ENCODE results near the gene RNF166.

The RNF166 gene

GRCh38 chr16:88736088-88736487, 29.9 kb upstream of the RNF166 start:
- no peak for TF ChIP-seq EZH2 (optimal IDR thresholded peaks at IDR 0.05; ENCODE audit: low read depth, low read length)
- TF ChIP-seq EZH2phosphoT487 (IDR thresholded peaks at IDR 0.05; ENCODE audit: low read length): no peak
- no peak for TF ChIP-seq CTCF (IDR thresholded peaks at IDR 0.05; ENCODE audit: low read length)
- no peak overlapping the region for H3K9ac ChIP-seq (ENCODE audit: low read length)

GRCh38 chr16:88735616-88736015, 29.4 kb upstream of the RNF166 start:
- no peak overlapping the region for H3K9ac ChIP-seq (ENCODE audit: low read length)
- no peak overlapping the region for H3K27ac ChIP-seq (ENCODE audit: low read length)
- H3K4me2 ChIP-seq (ENCODE audit: low read depth, low read length): no peak overlapping the region
- no peak overlapping the region for H2AFZ ChIP-seq (ENCODE audit: low read length)
- H3K4me1 ChIP-seq (ENCODE audit: low read length): no peaks in the 10 kb centered on the region
- no peaks in the 10 kb centered on the region for H3K27me3 ChIP-seq (replicated peaks; ENCODE audit: insufficient read depth, low read length)
- DNase-seq: no peak
- H3K79me2 ChIP-seq (ENCODE audit: low read length): peaks cover 6% of the 10 kb centered on the region
- no peaks in the 10 kb centered on the region for H4K20me1 ChIP-seq (ENCODE audit: insufficient read depth, low read length)
- H3K9me2 ChIP-seq (replicated peaks; ENCODE audit: insufficient read depth, low read length): no peaks in the 10 kb centered on the region
- H3F3A ChIP-seq (ENCODE audit: insufficient read depth, low read length): no peaks in the 10 kb centered on the region
- TF ChIP-seq EZH2phosphoT487 (IDR thresholded peaks at IDR 0.05; ENCODE audit: low read length) (no peak), CTCF (IDR thresholded peaks at IDR 0.05; ENCODE audit: low read length) (no peak), EZH2 (optimal IDR thresholded peaks at IDR 0.05; ENCODE audit: low read depth, low read length) (no peak)
- no peaks in the 10 kb centered on the region for H3K36me3 ChIP-seq (replicated peaks; ENCODE audit: insufficient read depth, low read length)
- H3K4me3 ChIP-seq (ENCODE audit: low read length): no peak overlapping the region
- H3K9me3 ChIP-seq (replicated peaks; ENCODE audit: insufficient read depth, low read length): no peaks in the 10 kb centered on the region

More at GRCh38 chr16:88736088-88736487, 29.9 kb upstream of the RNF166 start:
- H3K4me1 ChIP-seq (ENCODE audit: low read length): no peaks in the 10 kb centered on the region
- no peaks in the 10 kb centered on the region for H3K9me3 ChIP-seq (replicated peaks; ENCODE audit: insufficient read depth, low read length)
- no peak overlapping the region for H3K27ac ChIP-seq (ENCODE audit: low read length)
- H3K4me2 ChIP-seq (ENCODE audit: low read depth, low read length): no peak overlapping the region
- DNase-seq: no peak
- no peaks in the 10 kb centered on the region for H4K20me1 ChIP-seq (ENCODE audit: insufficient read depth, low read length)
- H3K79me2 ChIP-seq (ENCODE audit: low read length): peaks cover 4% of the 10 kb centered on the region
- no peak overlapping the region for H3K4me3 ChIP-seq (ENCODE audit: low read length)
- H2AFZ ChIP-seq (ENCODE audit: low read length): no peak overlapping the region
- H3K9me2 ChIP-seq (replicated peaks; ENCODE audit: insufficient read depth, low read length): no peaks in the 10 kb centered on the region
- H3K27me3 ChIP-seq (replicated peaks; ENCODE audit: insufficient read depth, low read length): no peaks in the 10 kb centered on the region
- no peaks in the 10 kb centered on the region for H3F3A ChIP-seq (ENCODE audit: insufficient read depth, low read length)
- H3K36me3 ChIP-seq (replicated peaks; ENCODE audit: insufficient read depth, low read length): no peaks in the 10 kb centered on the region

- H4K20me1 ChIP-seq (ENCODE audit: insufficient read depth, low read length): no peaks in the 10 kb centered on the region
- H3K27me3 ChIP-seq (replicated peaks; ENCODE audit: insufficient read depth, low read length): no peaks in the 10 kb centered on the region
- DNase-seq: no peak
- H3K9me3 ChIP-seq (replicated peaks; ENCODE audit: insufficient read depth, low read length): no peaks in the 10 kb centered on the region
- H3K36me3 ChIP-seq (replicated peaks; ENCODE audit: insufficient read depth, low read length): no peaks in the 10 kb centered on the region
- H2AFZ ChIP-seq (ENCODE audit: low read length): no peak overlapping the region
- H3K9ac ChIP-seq (ENCODE audit: low read length): no peak overlapping the region
- no peaks in the 10 kb centered on the region for H3F3A ChIP-seq (ENCODE audit: insufficient read depth, low read length)
- H3K79me2 ChIP-seq (ENCODE audit: low read length): peaks cover 6% of the 10 kb centered on the region
- no peak overlapping the region for H3K4me2 ChIP-seq (ENCODE audit: low read depth, low read length)
- no peaks in the 10 kb centered on the region for H3K9me2 ChIP-seq (replicated peaks; ENCODE audit: insufficient read depth, low read length)
- H3K4me3 ChIP-seq (ENCODE audit: low read length): no peak overlapping the region
- TF ChIP-seq EZH2phosphoT487 (IDR thresholded peaks at IDR 0.05; ENCODE audit: low read length) (no peak), CTCF (IDR thresholded peaks at IDR 0.05; ENCODE audit: low read length) (no peak), EZH2 (optimal IDR thresholded peaks at IDR 0.05; ENCODE audit: low read depth, low read length) (no peak)
- H3K4me1 ChIP-seq (ENCODE audit: low read length): no peaks in the 10 kb centered on the region
- no peak overlapping the region for H3K27ac ChIP-seq (ENCODE audit: low read length)
These were observed 28.9 kb upstream of the RNF166 start for GRCh38 chr16:88735121-88735520.

Data from MM.1S (cell line).